GM12878 (cell line): ENCODE data around the gene GARIN3. TPM values are rescaled to one million over a fixed set of nuclear protein-coding genes. Genes with fewer than 3 reads are reported as not detected.
A peak's percentile ranks its signal among the peaks of the same experiment; 100 is the strongest.

Experiments used
- ATAC-seq: fragments of 200-7000 bp; cut with Tn5 transposase; 3 replicates; pipeline ENCODE4 v1.9.1; 2020; ENCODE audit warnings: mild to moderate bottlenecking, moderate library complexity
- BruUV-seq: library from RNA; stranded (reverse); fragments of 400-500 nt; replicated peaks from 2 replicates; lab custom pipeline; 2021; lab: Mats Ljungman, UMichigan
- CTCF ChIA-PET: fragments of 300-600 bp; sonication (Branson Sonifier 250); formaldehyde crosslinking; extraction: SDS; loops from one replicate; lab custom pipeline; 2021; ENCODE audit warnings: inconsistent platforms; lab: Yijun Ruan, JAX
- POLR2A ChIA-PET: fragments of 350-600 bp; formaldehyde crosslinking; extraction: SDS; loops from one replicate; lab custom pipeline; 2021; ENCODE audit warnings: inconsistent platforms; lab: Charles Lee
- RAD21 ChIA-PET: fragments of 300-600 bp; sonication (Branson Sonifier 250); formaldehyde crosslinking; loops from one replicate; lab custom pipeline; 2023; ENCODE audit warnings: antibody characterized with exemption; ENCODE audit not compliant: unreplicated experiment; lab: Charles Lee
- SMC1A ChIA-PET: fragments of 300-600 bp; sonication (Branson Sonifier 250); formaldehyde crosslinking; loops from one replicate; lab custom pipeline; 2023; ENCODE audit not compliant: unreplicated experiment, uncharacterized antibody; lab: Charles Lee
- DNase-seq: peaks from one replicate; pipeline ENCODE4 v3.0.0-alpha.2; 2011; ENCODE audit warnings: low read depth, low spot score
- FAIRE-seq: peaks from 3 replicates; lab custom pipeline; 2011; peaks lifted over from hg19 to GRCh38; lab: Jason Lieb, UNC
- H2AFZ ChIP-seq: 2 replicates; pipeline ENCODE4 v1.6.0; 2011; ENCODE audit warnings: low read depth, low read length, control low read depth; ENCODE audit not compliant: control insufficient read depth
- H3K27ac ChIP-seq: 2 replicates; pipeline ENCODE4 v1.5.1; 2011; ENCODE audit warnings: control low read depth; ENCODE audit not compliant: control insufficient read depth, insufficient read depth
- H3K27me3 ChIP-seq, 2 experiments: replicated peaks in 1 of 2; 2 replicates each; pipeline versions ENCODE4 v1.6.0 to v1.6.1; 2011; ENCODE audit warnings: low read length in 1 of 2; ENCODE audit not compliant: control insufficient read depth in 2 of 2, insufficient read depth in 2 of 2
- H3K36me3 ChIP-seq, 2 experiments: 2 replicates each; pipeline ENCODE4 v1.5.1; 2011; ENCODE audit warnings: low read length in 1 of 2; ENCODE audit not compliant: control insufficient read depth in 2 of 2, insufficient read depth in 2 of 2
- H3K4me1 ChIP-seq: 2 replicates; pipeline ENCODE4 v1.6.1; 2011; ENCODE audit warnings: mild to moderate bottlenecking, low read length, moderate library complexity, mixed read lengths; ENCODE audit not compliant: control insufficient read depth, insufficient read depth
- H3K4me2 ChIP-seq: 2 replicates; pipeline ENCODE4 v1.6.0; 2011; ENCODE audit warnings: control low read depth; ENCODE audit not compliant: control insufficient read depth, insufficient read depth
- H3K4me3 ChIP-seq: fragments of 200-600 bp; sonication (generic); 2 replicates; pipeline ENCODE4 v1.5.1; 2016
- H3K79me2 ChIP-seq: 2 replicates; pipeline ENCODE4 v1.6.0; 2011; ENCODE audit warnings: low read length; ENCODE audit not compliant: control insufficient read depth, insufficient read depth
- H3K9ac ChIP-seq: 2 replicates; pipeline ENCODE4 v1.8.0; 2011; ENCODE audit warnings: low read length, control low read depth, mixed read lengths; ENCODE audit not compliant: control insufficient read depth, insufficient read depth
- H3K9me3 ChIP-seq: replicated peaks from 3 replicates; pipeline ENCODE4 v1.5.1; 2011; ENCODE audit warnings: mild to moderate bottlenecking, low read length; ENCODE audit not compliant: control insufficient read depth, insufficient read depth
- H4K20me1 ChIP-seq: 2 replicates; pipeline ENCODE4 v1.6.0; 2011; ENCODE audit not compliant: control insufficient read depth, insufficient read depth
- EED ChIP-seq: sonication (generic); IDR thresholded peaks from 2 replicates; pipeline ENCODE4 v1.6.1; 2016; ENCODE audit warnings: antibody characterized with exemption, low read depth
- MEF2A ChIP-seq: IDR thresholded peaks from 2 replicates; pipeline ENCODE4 v1.6.1; 2011; ENCODE audit warnings: low read depth, mild to moderate bottlenecking, low read length, moderate library complexity; ENCODE audit not compliant: insufficient read depth
- MLLT1 ChIP-seq: fragments of 450-650 bp; IDR thresholded peaks from 2 replicates; pipeline ENCODE4 v1.6.1; 2016; ENCODE audit warnings: mild to moderate bottlenecking
- MTA3 ChIP-seq: IDR thresholded peaks from 2 replicates; pipeline ENCODE4 v1.6.1; 2012; ENCODE audit warnings: low read length, inconsistent platforms, borderline replicate concordance
- NBN ChIP-seq: fragments of 450-650 bp; IDR thresholded peaks from 2 replicates; pipeline ENCODE4 v1.6.1; 2016
- PRDM15 ChIP-seq: fragments of 450-650 bp; formaldehyde crosslinking; IDR thresholded peaks from 2 replicates; pipeline ENCODE4 v1.4.0; 2020; ENCODE audit warnings: mild to moderate bottlenecking, moderate library complexity
- SMC3 ChIP-seq: IDR thresholded peaks from 2 replicates; pipeline ENCODE4 v1.6.1; 2011; ENCODE audit warnings: low read length, improper control_type of control experiment, borderline replicate concordance
- STAT1 ChIP-seq: fragments of 450-650 bp; conservative IDR thresholded peaks from 2 replicates; pipeline ENCODE4 v1.6.1; 2014; ENCODE audit warnings: antibody characterized with exemption, mild to moderate bottlenecking
- WGBS: methylation state at CpG from one replicate; pipeline ENCODE4 v1.1.6; 2016; ENCODE audit warnings: low lambda C conversion rate; ENCODE audit not compliant: insufficient replicate concordance, insufficient coverage; ENCODE audit errors: missing lambda C conversion rate; 5-methylcytosine and 5-hydroxymethylcytosine counted together
- in situ Hi-C: fragments of 300-500 bp; cut with MboI; formaldehyde crosslinking; loops from 9 replicates; pipeline ENCODE4 v1.14.3; 2018; ENCODE audit warnings: mixed read lengths
- intact Hi-C: fragments of 100-400 bp; cut with micrococcal nuclease; formaldehyde crosslinking; loops from one replicate; pipeline ENCODE4 v1.14.2; 2022; ENCODE audit not compliant: unreplicated experiment
- polyA plus RNA-seq, 11 experiments: library from polyadenylated mRNA; depleted of rRNA in 4 of 11; unstranded in 6 of 11; stranded (reverse) in 5 of 11; fragments of >200 nt; fragmentation: Nextera tagmentation in 4 of 11; fragmentation: Illumina TruSeq in 1 of 11; extraction: Ambion mirVana in 4 of 11; extraction: Trizol in 1 of 11; gene quantifications; 1 replicate in 1 of 11; 2 replicates in 10 of 11; pipeline versions ENCODE4 v1.2.1 to v1.2.3, GENCODE V29; 2011 to 2016; ENCODE audit warnings: inconsistent platforms in 2 of 11, missing spikeins in 2 of 11, low read depth in 1 of 11
- total RNA-seq, 4 experiments: library from RNA; depleted of rRNA in 3 of 4; stranded (reverse); fragments of >200 nt in 3 of 4; fragmentation: Illumina TruSeq in 1 of 4; extraction: Trizol in 1 of 4; gene quantifications; 2 replicates each; pipeline versions ENCODE4 v1.2.1 to v1.2.3, GENCODE V29; 2013 to 2021

The GARIN3 gene
- total and polyA plus RNA-seq, 10 of the 15 experiments (the other 5 are each of a cell fraction or from before 2014, with no cell fraction given) = 0.15 TPM; not detected in 9

- intact Hi-C loops = no loop called here
- in situ Hi-C loops = loop anchor here (10.0 kb wide), 3 partner anchors 457 to 1507 kb away; no protein-coding TSS in a partner anchor
- Histone ChIP-seq H3K36me3 (no peaks in the 10 kb centered on the region), H3K27ac (no peak overlapping the region), H3K4me1 (peaks cover 5% of the 10 kb centered on the region; the same call in 1 of the 2 replicates), H4K20me1 (no peaks in the 10 kb centered on the region), H3K27me3 (no peaks in the 10 kb centered on the region), H3K4me3 (no peak overlapping the region), H3K9ac (no peak overlapping the region), H3K79me2 (no peaks in the 10 kb centered on the region), H3K9me3 (peaks cover 7% of the 10 kb centered on the region; the same call in 1 of the 3 replicates), H2AFZ (no peak overlapping the region), H3K4me2 (no peak overlapping the region)
- ChIA-PET CTCF (interaction anchor here (0.7 to 2.7 kb wide), 2 partner anchors 10 to 1174 kb away, joined by 3 to 16 read pairs; no protein-coding TSS in a partner anchor), RAD21 (interaction anchor here (0.7 to 1.7 kb wide), 2 partner anchors 10 to 766 kb away, joined by 3 to 5 read pairs; no protein-coding TSS in a partner anchor), SMC1A (interaction anchor here (1.0 kb wide), 1 partner anchor 10 kb away, joined by 3 read pairs; no protein-coding TSS in a partner anchor), POLR2A (no interaction called here)
- FAIRE-seq (no peak), ATAC-seq (no peak), DNase-seq (no peak)
- no TSS peak for BruUV-seq
- no peak for TF ChIP-seq STAT1
- no peak for TF ChIP-seq EED
- TF ChIP-seq MTA3 = no peak
- 0 out of 2 replicates have a peak, but pooled peaks have one; percentile 35 for TF ChIP-seq NBN
- no peak for TF ChIP-seq MLLT1
These were observed 44.4 kb downstream of the GARIN3 start for GRCh38 chr5:157121709-157122108.

GRCh38 chr5:157120102-157120501 lies 46.0 kb downstream of the GARIN3 start:
- no peaks in the 10 kb centered on the region for H3K79me2 ChIP-seq
- H3K4me2 ChIP-seq = no peak overlapping the region
- H3K4me1 ChIP-seq = peaks cover 16% of the 10 kb centered on the region
- DNase-seq (no peak), FAIRE-seq (no peak), ATAC-seq (no peak)
- POLR2A ChIA-PET = no interaction called here
- CTCF ChIA-PET = interaction anchor here (0.9 to 2.7 kb wide), 3 partner anchors 10 to 48 kb away, joined by 3 to 16 read pairs (median 4); no protein-coding TSS in a partner anchor
- H3K9ac ChIP-seq = no peak overlapping the region
- RAD21 ChIA-PET = no interaction called here
- H3K36me3 ChIP-seq = no peaks in the 10 kb centered on the region
- BruUV-seq = no TSS peak
- H3K9me3 ChIP-seq = peaks cover 7% of the 10 kb centered on the region; the same call in 1 of the 3 replicates
- H3K27ac ChIP-seq = no peak overlapping the region
- WGBS = 0% methylated on average over 1 of the region's 1 CpG
- in situ Hi-C loops = loop anchor here (10.0 kb wide), 3 partner anchors 455 to 1505 kb away; no protein-coding TSS in a partner anchor
- intact Hi-C loops = no loop called here
- no peaks in the 10 kb centered on the region for H3K27me3 ChIP-seq
- TF ChIP-seq SMC3 = no peak
- TF ChIP-seq PRDM15 (CRISPR knock-in tag) = no peak
- TF ChIP-seq MEF2A = no peak
- SMC1A ChIA-PET = interaction anchor here (0.9 to 1.2 kb wide), 2 partner anchors 11 to 42 kb away, joined by 3 to 4 read pairs; partner anchors contain the start of gene HAVCR2
- H3K4me3 ChIP-seq = no peak overlapping the region
- no peaks in the 10 kb centered on the region for H4K20me1 ChIP-seq
- no peak overlapping the region for H2AFZ ChIP-seq
